MM.1S (cell line): ENCODE measurements around the gene SLC48A1.

Source experiments
- EZH2 ChIP-seq: fragments of 300-600 bp; sonication (generic); optimal IDR thresholded peaks from 2 replicates; pipeline ENCODE3; 2017; ENCODE audit warnings: low read depth, mild to moderate bottlenecking, antibody characterized with exemption, low read length, mixed read lengths
- EZH2phosphoT487 ChIP-seq: fragments of 300-600 bp; sonication (generic); IDR thresholded peaks from 2 replicates; pipeline ENCODE4 v1.6.1; 2018; ENCODE audit warnings: antibody characterized with exemption, low read length
- TF ChIP-seq, protein P1 (sequence below): fragments of 300-600 bp; sonication (generic); IDR thresholded peaks from 2 replicates; pipeline ENCODE4 v1.5.1; 2016; ENCODE audit warnings: antibody characterized with exemption, low read length, mixed read lengths

DNA sequence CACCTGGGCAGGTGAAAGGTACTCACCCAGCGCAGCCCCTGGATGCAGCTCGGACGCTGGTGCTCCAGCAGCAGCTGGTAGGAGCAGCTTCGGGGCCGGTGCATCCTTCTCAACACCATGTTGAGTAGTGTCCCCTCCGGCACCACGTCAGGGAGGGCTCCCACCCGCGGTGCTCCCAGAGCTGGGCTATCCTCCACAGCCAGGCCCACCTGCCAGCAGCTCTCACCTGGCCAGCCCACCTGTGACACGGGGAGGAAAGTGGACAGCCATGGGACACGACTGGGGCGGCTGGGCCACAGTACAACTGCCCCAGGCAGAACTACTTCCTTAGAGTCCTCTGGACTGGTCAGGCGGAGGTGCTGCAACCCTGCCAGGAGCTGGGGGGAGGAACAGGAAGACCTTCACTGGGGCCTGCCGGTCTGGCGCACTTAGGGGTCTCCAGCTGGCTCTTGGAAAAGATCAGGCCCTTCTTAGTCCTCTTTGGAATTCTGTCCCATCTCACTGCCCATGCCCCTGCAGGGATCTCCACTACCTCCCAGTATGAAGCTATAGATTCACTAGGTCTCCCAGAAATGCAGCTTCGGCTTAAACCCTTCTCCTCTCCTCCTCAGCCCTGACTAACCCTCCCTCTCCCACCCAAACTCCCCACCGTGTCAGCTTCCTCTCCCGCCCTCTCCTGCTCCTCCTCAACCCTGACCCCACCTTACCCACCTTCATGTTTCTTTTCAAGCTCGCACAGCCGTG, 15.0 kb upstream of the SLC48A1 start:
- TF ChIP-seq EZH2 (no peak), EZH2phosphoT487 (no peak)
- TF ChIP-seq, protein P1, sequence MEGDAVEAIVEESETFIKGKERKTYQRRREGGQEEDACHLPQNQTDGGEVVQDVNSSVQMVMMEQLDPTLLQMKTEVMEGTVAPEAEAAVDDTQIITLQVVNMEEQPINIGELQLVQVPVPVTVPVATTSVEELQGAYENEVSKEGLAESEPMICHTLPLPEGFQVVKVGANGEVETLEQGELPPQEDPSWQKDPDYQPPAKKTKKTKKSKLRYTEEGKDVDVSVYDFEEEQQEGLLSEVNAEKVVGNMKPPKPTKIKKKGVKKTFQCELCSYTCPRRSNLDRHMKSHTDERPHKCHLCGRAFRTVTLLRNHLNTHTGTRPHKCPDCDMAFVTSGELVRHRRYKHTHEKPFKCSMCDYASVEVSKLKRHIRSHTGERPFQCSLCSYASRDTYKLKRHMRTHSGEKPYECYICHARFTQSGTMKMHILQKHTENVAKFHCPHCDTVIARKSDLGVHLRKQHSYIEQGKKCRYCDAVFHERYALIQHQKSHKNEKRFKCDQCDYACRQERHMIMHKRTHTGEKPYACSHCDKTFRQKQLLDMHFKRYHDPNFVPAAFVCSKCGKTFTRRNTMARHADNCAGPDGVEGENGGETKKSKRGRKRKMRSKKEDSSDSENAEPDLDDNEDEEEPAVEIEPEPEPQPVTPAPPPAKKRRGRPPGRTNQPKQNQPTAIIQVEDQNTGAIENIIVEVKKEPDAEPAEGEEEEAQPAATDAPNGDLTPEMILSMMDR = no peak
